MCF 10A (cell line): Measurements from ENCODE around the gene COL4A1. TPM values are rescaled to one million over a fixed set of nuclear protein-coding genes. Genes with fewer than 3 reads are reported as not detected.

Source experiments
- BruUV-seq: library from RNA; stranded (reverse); fragments of 400-500 nt; replicated peaks from 2 replicates; lab custom pipeline; 2021; lab: Mats Ljungman, UMichigan
- CTCF ChIA-PET: fragments of 300-600 bp; sonication (Branson Sonifier 250); formaldehyde crosslinking; extraction: SDS; loops from one replicate; lab custom pipeline; 2021; ENCODE audit warnings: antibody characterized with exemption, inconsistent platforms; lab: Yijun Ruan, JAX
- POLR2A ChIA-PET: fragments of 300-600, 350-650 bp; sonication (Branson Sonifier 250); formaldehyde crosslinking; extraction: SDS; loops from one replicate; lab custom pipeline; 2020; ENCODE audit warnings: antibody characterized with exemption, inconsistent platforms; lab: Yijun Ruan, JAX
- DNase-seq: peaks from one replicate; pipeline ENCODE4 v3.0.0-alpha.2; 2018; ENCODE audit not compliant: unreplicated experiment
- H3K27ac Mint-ChIP-seq: one replicate; pipeline ENCODE4 v1.8.0; 2022; ENCODE audit warnings: mild to moderate bottlenecking, low read depth, mixed read lengths; ENCODE audit not compliant: unreplicated experiment
- H3K27me3 Mint-ChIP-seq: one replicate; pipeline ENCODE4 v1.8.0; 2022; ENCODE audit warnings: mixed read lengths; ENCODE audit not compliant: insufficient read depth, unreplicated experiment
- H3K36me3 Mint-ChIP-seq: one replicate; pipeline ENCODE4 v1.8.0; 2022; ENCODE audit warnings: mild to moderate bottlenecking, moderate library complexity, mixed read lengths; ENCODE audit not compliant: insufficient read depth, unreplicated experiment
- H3K4me1 Mint-ChIP-seq: one replicate; pipeline ENCODE4 v1.8.0; 2022; ENCODE audit warnings: mixed read lengths; ENCODE audit not compliant: insufficient read depth, unreplicated experiment
- H3K4me3 Mint-ChIP-seq: one replicate; pipeline ENCODE4 v1.8.0; 2022; ENCODE audit warnings: mild to moderate bottlenecking, moderate library complexity, mixed read lengths; ENCODE audit not compliant: unreplicated experiment
- H3K9me3 Mint-ChIP-seq: one replicate; pipeline ENCODE4 v1.8.0; 2022; ENCODE audit warnings: mixed read lengths; ENCODE audit not compliant: unreplicated experiment
- CTCF ChIP-seq: fragments of 200-600 bp; IDR thresholded peaks from one replicate; pipeline ENCODE4 v1.8.0; 2022; ENCODE audit warnings: antibody characterized with exemption, mild to moderate bottlenecking; ENCODE audit not compliant: unreplicated experiment
- intact Hi-C: fragments of 100-400 bp; cut with micrococcal nuclease; formaldehyde crosslinking; loops from 2 replicates; pipeline ENCODE4 v1.14.1; 2022
- total RNA-seq: library from RNA; stranded (reverse); gene quantifications from 2 replicates; pipeline ENCODE4 v1.2.3, GENCODE V29; 2022

The COL4A1 gene
- total RNA-seq, 1 experiment from 2014 or later: 42.1 TPM

- POLR2A ChIA-PET: interaction anchor here (0.6 kb wide), 1 partner anchor 8 kb away, joined by 3 read pairs; no protein-coding TSS in a partner anchor
- CTCF ChIA-PET: no interaction called here
- Mint-ChIP-seq H3K4me3 (no peak overlapping the region), H3K27ac (no peak overlapping the region), H3K9me3 (no peaks in the 10 kb centered on the region), H3K36me3 (peaks cover 19% of the 10 kb centered on the region), H3K27me3 (no peaks in the 10 kb centered on the region), H3K4me1 (no peaks in the 10 kb centered on the region)
- intact Hi-C loops: no loop called here
- no peak for DNase-seq
- TF ChIP-seq CTCF: no peak
- no TSS peak for BruUV-seq
Measured at GRCh38 chr13:110179116-110179856, 127.7 kb downstream of the COL4A1 start.

- Mint-ChIP-seq H3K4me1 (no peaks in the 10 kb centered on the region), H3K4me3 (no peak overlapping the region), H3K36me3 (peaks cover 24% of the 10 kb centered on the region), H3K27me3 (no peaks in the 10 kb centered on the region), H3K9me3 (no peaks in the 10 kb centered on the region), H3K27ac (no peak overlapping the region)
- POLR2A ChIA-PET: no interaction called here
- intact Hi-C loops: no loop called here
- no peak for DNase-seq
- CTCF ChIA-PET: interaction anchor here (0.6 kb wide), 1 partner anchor 76 kb away, joined by 3 read pairs; no protein-coding TSS in a partner anchor
- BruUV-seq: no TSS peak
- TF ChIP-seq CTCF: no peak
Measured at GRCh38 chr13:110177790-110178189, 129.2 kb downstream of the COL4A1 start.

- no peak for DNase-seq
- CTCF ChIA-PET: no interaction called here
Measured at GRCh38 chr13:110176431-110176830, 130.5 kb downstream of the COL4A1 start.

More at GRCh38 chr13:110176431-110176830, 130.5 kb downstream of the COL4A1 start:
- Mint-ChIP-seq H3K36me3 (peaks cover 32% of the 10 kb centered on the region), H3K27me3 (no peaks in the 10 kb centered on the region), H3K4me3 (no peak overlapping the region), H3K27ac (no peak overlapping the region), H3K4me1 (no peaks in the 10 kb centered on the region), H3K9me3 (no peaks in the 10 kb centered on the region)
- no TSS peak for BruUV-seq
- TF ChIP-seq CTCF: no peak
- intact Hi-C loops: no loop called here
- POLR2A ChIA-PET: no interaction called here
